ENCODE measurements around the gene MTFP1.

- TF ChIP-seq CTCF (IDR thresholded peaks at IDR 0.05) (peak in 1 of 3 donors; percentile 4), POLR2AphosphoS5 (IDR thresholded peaks at IDR 0.05) (no peak)
Measured at GRCh38 chr22:30445438-30446145, 20.0 kb downstream of the MTFP1 start.
